Measurements from ENCODE around the gene UFSP1. TPM values are rescaled to one million over a fixed set of nuclear protein-coding genes. Genes with fewer than 3 reads are reported as not detected.
"Not testable (repeated sequence)": the region's sequence is repeated elsewhere in the genome, so short reads cannot be mapped to it uniquely, and the experiment has no call there.

Gene UFSP1
- total RNA-seq, 2 experiments from 2014 or later: 1.5 to 2.0 TPM

- intact Hi-C loops (cut with micrococcal nuclease); H3K27ac Mint-ChIP-seq; H3K27me3 Mint-ChIP-seq; H3K36me3 Mint-ChIP-seq; H3K9me3 Mint-ChIP-seq; H3K4me1 Mint-ChIP-seq (ENCODE audit: low read depth); H3K4me3 Mint-ChIP-seq; DNase-seq; POLR2A ChIA-PET: not testable (repeated sequence)
- CTCF ChIA-PET: interaction anchor here (0.9 to 1.0 kb wide), 2 partner anchors 16 to 19 kb away, joined by 3 read pairs; no protein-coding TSS in a partner anchor
Measured at GRCh38 chr7:100910443-100910842, 20.9 kb upstream of the UFSP1 start.

GRCh38 chr7:100908512-100908911 is 19.0 kb upstream of the UFSP1 start:
- DNase-seq: no peak
- ChIA-PET CTCF (no interaction called here), POLR2A (no interaction called here)
- Mint-ChIP-seq H3K4me1 (ENCODE audit: low read depth) (no peaks in the 10 kb centered on the region), H3K27me3 (peaks cover 2% of the 10 kb centered on the region), H3K4me3 (no peak overlapping the region), H3K36me3 (no peaks in the 10 kb centered on the region), H3K9me3 (no peaks in the 10 kb centered on the region), H3K27ac (no peak overlapping the region)
- intact Hi-C loops (cut with micrococcal nuclease): no loop called here

GRCh38 chr7:100902638-100903037 is 13.1 kb upstream of the UFSP1 start:
- ChIA-PET POLR2A (no interaction called here), CTCF (no interaction called here)
- Mint-ChIP-seq H3K27ac (no peak overlapping the region), H3K4me3 (no peak overlapping the region), H3K4me1 (ENCODE audit: low read depth) (no peaks in the 10 kb centered on the region), H3K9me3 (no peaks in the 10 kb centered on the region), H3K36me3 (no peaks in the 10 kb centered on the region), H3K27me3 (peaks cover 16% of the 10 kb centered on the region)
- DNase-seq: no peak
- intact Hi-C loops (cut with micrococcal nuclease): no loop called here

GRCh38 chr7:100901921-100902332 is 12.4 kb upstream of the UFSP1 start:
- H3K27me3 Mint-ChIP-seq: peaks cover 20% of the 10 kb centered on the region
- no peak for DNase-seq
- H3K27ac Mint-ChIP-seq: no peak overlapping the region
- no peaks in the 10 kb centered on the region for H3K9me3 Mint-ChIP-seq
- ChIA-PET CTCF (interaction anchor here (2.1 kb wide), 1 partner anchor 176 kb away, joined by 7 read pairs; no protein-coding TSS in a partner anchor), POLR2A (no interaction called here)
- intact Hi-C loops (cut with micrococcal nuclease): no loop called here
- no peak overlapping the region for H3K4me3 Mint-ChIP-seq
- H3K4me1 Mint-ChIP-seq (ENCODE audit: low read depth): no peaks in the 10 kb centered on the region
- H3K36me3 Mint-ChIP-seq: no peaks in the 10 kb centered on the region

- Mint-ChIP-seq H3K4me1 (ENCODE audit: low read depth) (peaks cover 5% of the 10 kb centered on the region), H3K36me3 (no peaks in the 10 kb centered on the region), H3K4me3 (no peak overlapping the region), H3K9me3 (no peaks in the 10 kb centered on the region), H3K27ac (no peak overlapping the region), H3K27me3 (peaks cover 25% of the 10 kb centered on the region)
- DNase-seq: no peak
- ChIA-PET POLR2A (no interaction called here), CTCF (interaction anchor here (0.7 to 4.3 kb wide), 4 partner anchors 26 to 177 kb away, joined by 3 to 37 read pairs (median 5); partner anchors contain the start of gene SRRT)
- intact Hi-C loops (cut with micrococcal nuclease): no loop called here
Measured at GRCh38 chr7:100900978-100901377, 11.5 kb upstream of the UFSP1 start.

GRCh38 chr7:100899432-100899831 is 9.9 kb upstream of the UFSP1 start:
- no peak overlapping the region for H3K27ac Mint-ChIP-seq
- H3K4me3 Mint-ChIP-seq: no peak overlapping the region
- ChIA-PET CTCF (interaction anchor here (1.9 to 4.3 kb wide), 3 partner anchors 159 to 383 kb away, joined by 7 to 37 read pairs (median 7); no protein-coding TSS in a partner anchor), POLR2A (no interaction called here)
- H3K9me3 Mint-ChIP-seq: no peaks in the 10 kb centered on the region
- intact Hi-C loops (cut with micrococcal nuclease): loop anchor here (5.0 kb wide), 2 partner anchors 68 to 178 kb away; partner anchors contain the start of gene MUC12
- H3K27me3 Mint-ChIP-seq: peaks cover 27% of the 10 kb centered on the region
- DNase-seq: no peak
- peaks cover 7% of the 10 kb centered on the region for H3K4me1 Mint-ChIP-seq (ENCODE audit: low read depth)
- no peaks in the 10 kb centered on the region for H3K36me3 Mint-ChIP-seq

- no peaks in the 10 kb centered on the region for H3K9me3 Mint-ChIP-seq
- no peaks in the 10 kb centered on the region for H3K36me3 Mint-ChIP-seq
- CTCF ChIA-PET: interaction anchor here (0.8 to 4.3 kb wide), 7 partner anchors 8 to 385 kb away, joined by 3 to 37 read pairs (median 7); partner anchors contain the start of genes SRRT and UFSP1
- POLR2A ChIA-PET: no interaction called here
- peaks cover 30% of the 10 kb centered on the region for H3K27me3 Mint-ChIP-seq
- H3K4me1 Mint-ChIP-seq (ENCODE audit: low read depth): peaks cover 7% of the 10 kb centered on the region
- DNase-seq: no peak
- no peak overlapping the region for H3K27ac Mint-ChIP-seq
- intact Hi-C loops (cut with micrococcal nuclease): loop anchor here (5.0 kb wide), 2 partner anchors 69 to 179 kb away; partner anchors contain the start of gene MUC12
- no peak overlapping the region for H3K4me3 Mint-ChIP-seq
Measured at GRCh38 chr7:100897772-100898454, 8.4 kb upstream of the UFSP1 start.

GRCh38 chr7:100896732-100897608 is 7.5 kb upstream of the UFSP1 start:
- Mint-ChIP-seq H3K27ac (no peak overlapping the region), H3K27me3 (peaks cover 39% of the 10 kb centered on the region), H3K4me1 (ENCODE audit: low read depth) (peaks cover 7% of the 10 kb centered on the region), H3K9me3 (no peaks in the 10 kb centered on the region), H3K4me3 (peak overlapping the region; percentile 26), H3K36me3 (no peaks in the 10 kb centered on the region)
- DNase-seq: peak; percentile 62
- ChIA-PET POLR2A (no interaction called here), CTCF (interaction anchor here (0.7 to 4.3 kb wide), 4 partner anchors 22 to 379 kb away, joined by 3 to 37 read pairs (median 5); partner anchors contain the start of gene SRRT)
- intact Hi-C loops (cut with micrococcal nuclease): loop anchor here (5.0 kb wide), 2 partner anchors 70 to 180 kb away; partner anchors contain the start of gene MUC12

GRCh38 chr7:100895956-100896731 is 6.6 kb upstream of the UFSP1 start:
- no peak for DNase-seq
- POLR2A ChIA-PET: interaction anchor here (1.4 kb wide), 1 partner anchor 21 kb away, joined by 4 read pairs; the partner anchor contains the start of gene SRRT
- CTCF ChIA-PET: interaction anchor here (0.6 to 4.3 kb wide), 11 partner anchors 9 to 387 kb away, joined by 3 to 37 read pairs (median 6); no protein-coding TSS in a partner anchor

GRCh38 chr7:100895701-100895955 is 6.1 kb upstream of the UFSP1 start, which contains the start of gene ACHE:
Gene ACHE (minus strand): TSS chr7:100895888. CDS start chr7:100894232, 1,656 bp downstream.
- no peak within 1 kb of the TSS for H3K27ac Mint-ChIP-seq
- peaks cover 12% of the 10 kb centered on the region for H3K4me1 Mint-ChIP-seq (ENCODE audit: low read depth)
- H3K4me3 Mint-ChIP-seq: peak within 1 kb of the TSS; percentile 46
- CTCF ChIA-PET: interaction anchor here (0.6 to 3.1 kb wide), 11 partner anchors 8 to 387 kb away, joined by 3 to 17 read pairs (median 5); no protein-coding TSS in a partner anchor
- intact Hi-C loops (cut with micrococcal nuclease): loop anchor here (2.0 to 5.0 kb wide), 3 partner anchors 72 to 182 kb away; partner anchors contain the start of gene MUC12
- H3K27me3 Mint-ChIP-seq: peaks cover 41% of the 10 kb centered on the region
- H3K36me3 Mint-ChIP-seq: no peaks in the 10 kb centered on the region
- DNase-seq: no peak
- H3K9me3 Mint-ChIP-seq: no peaks in the 10 kb centered on the region
- POLR2A ChIA-PET: interaction anchor here (1.4 kb wide), 1 partner anchor 20 kb away, joined by 4 read pairs; the partner anchor contains the start of gene SRRT

More at GRCh38 chr7:100895956-100896731, 6.6 kb upstream of the UFSP1 start:
- H3K36me3 Mint-ChIP-seq: no peaks in the 10 kb centered on the region
- H3K27me3 Mint-ChIP-seq: peaks cover 46% of the 10 kb centered on the region
- intact Hi-C loops (cut with micrococcal nuclease): loop anchor here (2.0 to 5.0 kb wide), 3 partner anchors 71 to 181 kb away; partner anchors contain the start of gene MUC12
- H3K4me1 Mint-ChIP-seq (ENCODE audit: low read depth): peaks cover 11% of the 10 kb centered on the region
- peak overlapping the region; percentile 46 for H3K4me3 Mint-ChIP-seq
- H3K27ac Mint-ChIP-seq: no peak overlapping the region
- H3K9me3 Mint-ChIP-seq: no peaks in the 10 kb centered on the region

All from activated CD4-positive, alpha-beta memory T cell treated with anti-CD3 and anti-CD28 coated beads for 36 hours (primary cell).